ENCODE measurements around the gene KIF15. TPM values are rescaled to one million over a fixed set of nuclear protein-coding genes. Genes with fewer than 3 reads are reported as not detected.

Gene KIF15
- total RNA-seq, 1 experiment from 2014 or later: 20.9 TPM

DNA sequence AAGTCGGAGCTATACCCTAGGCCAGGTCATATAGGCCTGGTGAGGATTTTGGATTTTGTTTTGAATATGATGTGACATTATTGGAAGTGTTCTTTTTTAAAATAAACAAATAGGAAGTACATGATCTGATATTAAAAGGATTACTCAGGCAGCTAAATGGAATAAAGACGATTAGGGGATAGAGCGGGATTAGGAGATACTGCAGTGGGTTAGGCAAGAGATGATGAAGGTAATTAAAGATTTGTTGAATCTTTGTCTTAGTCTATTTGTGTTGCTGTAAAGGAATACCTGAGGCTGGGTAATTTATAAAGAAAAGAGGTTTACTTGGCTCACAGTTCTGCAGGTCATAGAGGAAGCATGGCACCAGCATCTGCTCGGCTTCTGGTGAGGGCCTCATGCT, 21.3 kb downstream of the KIF15 start:
- no peaks in the 10 kb centered on the region for H3K4me1 ChIP-seq (ENCODE audit: control insufficient read depth in 1 of 2, insufficient read depth in 2 of 2, low read length in 2 of 2)
- no TSS peak for BruUV-seq (replicated peaks)
- ChIA-PET POLR2A (no interaction called here), RAD21 (ENCODE audit: low non-redundant PET in 1 of 2, low total read pairs in 2 of 2, uncharacterized antibody in 2 of 2, unreplicated experiment in 2 of 2) (no interaction called here), CTCF (no interaction called here)
- no peaks in the 10 kb centered on the region for H4K20me1 ChIP-seq (ENCODE audit: insufficient read depth)
- H3K79me2 ChIP-seq (ENCODE audit: insufficient read depth, low read length): no peaks in the 10 kb centered on the region
- H3K36me3 ChIP-seq (ENCODE audit: control insufficient read depth in 1 of 2, insufficient read depth in 2 of 2, low read length in 2 of 2): peaks cover 13 to 15% of the 10 kb centered on the region in 2 experiments; a peak in 3 of 4 replicates
- TF ChIP-seq ELF1 (IDR thresholded peaks at IDR 0.05; ENCODE audit: borderline replicate concordance, low read depth): no peak
- TF ChIP-seq TCF7L2 (IDR thresholded peaks at IDR 0.05; ENCODE audit: borderline replicate concordance, extremely low read depth, insufficient read depth, insufficient read length): no peak
- no peak for TF ChIP-seq CBX3 (IDR thresholded peaks at IDR 0.05; ENCODE audit: low read depth)
- no peak for TF ChIP-seq ZNF274 (IDR thresholded peaks at IDR 0.05; ENCODE audit: low read depth, low read length)
- TF ChIP-seq, protein P1, sequence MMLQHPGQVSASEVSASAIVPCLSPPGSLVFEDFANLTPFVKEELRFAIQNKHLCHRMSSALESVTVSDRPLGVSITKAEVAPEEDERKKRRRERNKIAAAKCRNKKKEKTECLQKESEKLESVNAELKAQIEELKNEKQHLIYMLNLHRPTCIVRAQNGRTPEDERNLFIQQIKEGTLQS (IDR thresholded peaks at IDR 0.05): no peak
- TF ChIP-seq POLR2AphosphoS5 (IDR thresholded peaks at IDR 0.05; ENCODE audit: low read depth, low read length): no peak
- no peak for TF ChIP-seq EZH2phosphoT487 (IDR thresholded peaks at IDR 0.05; ENCODE audit: borderline replicate concordance)
- TF ChIP-seq RAD21 (IDR thresholded peaks at IDR 0.05; ENCODE audit: low read depth): no peak
- no peak for TF ChIP-seq EZH2 (IDR thresholded peaks at IDR 0.05)
- TF ChIP-seq ZFX (IDR thresholded peaks at IDR 0.05): no peak
- no peak for TF ChIP-seq EGR1 (IDR thresholded peaks at IDR 0.05; ENCODE audit: low read depth)
- TF ChIP-seq, protein P2, sequence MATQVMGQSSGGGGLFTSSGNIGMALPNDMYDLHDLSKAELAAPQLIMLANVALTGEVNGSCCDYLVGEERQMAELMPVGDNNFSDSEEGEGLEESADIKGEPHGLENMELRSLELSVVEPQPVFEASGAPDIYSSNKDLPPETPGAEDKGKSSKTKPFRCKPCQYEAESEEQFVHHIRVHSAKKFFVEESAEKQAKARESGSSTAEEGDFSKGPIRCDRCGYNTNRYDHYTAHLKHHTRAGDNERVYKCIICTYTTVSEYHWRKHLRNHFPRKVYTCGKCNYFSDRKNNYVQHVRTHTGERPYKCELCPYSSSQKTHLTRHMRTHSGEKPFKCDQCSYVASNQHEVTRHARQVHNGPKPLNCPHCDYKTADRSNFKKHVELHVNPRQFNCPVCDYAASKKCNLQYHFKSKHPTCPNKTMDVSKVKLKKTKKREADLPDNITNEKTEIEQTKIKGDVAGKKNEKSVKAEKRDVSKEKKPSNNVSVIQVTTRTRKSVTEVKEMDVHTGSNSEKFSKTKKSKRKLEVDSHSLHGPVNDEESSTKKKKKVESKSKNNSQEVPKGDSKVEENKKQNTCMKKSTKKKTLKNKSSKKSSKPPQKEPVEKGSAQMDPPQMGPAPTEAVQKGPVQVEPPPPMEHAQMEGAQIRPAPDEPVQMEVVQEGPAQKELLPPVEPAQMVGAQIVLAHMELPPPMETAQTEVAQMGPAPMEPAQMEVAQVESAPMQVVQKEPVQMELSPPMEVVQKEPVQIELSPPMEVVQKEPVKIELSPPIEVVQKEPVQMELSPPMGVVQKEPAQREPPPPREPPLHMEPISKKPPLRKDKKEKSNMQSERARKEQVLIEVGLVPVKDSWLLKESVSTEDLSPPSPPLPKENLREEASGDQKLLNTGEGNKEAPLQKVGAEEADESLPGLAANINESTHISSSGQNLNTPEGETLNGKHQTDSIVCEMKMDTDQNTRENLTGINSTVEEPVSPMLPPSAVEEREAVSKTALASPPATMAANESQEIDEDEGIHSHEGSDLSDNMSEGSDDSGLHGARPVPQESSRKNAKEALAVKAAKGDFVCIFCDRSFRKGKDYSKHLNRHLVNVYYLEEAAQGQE (IDR thresholded peaks at IDR 0.05; ENCODE audit: low read depth): no peak
- TF ChIP-seq, protein P3, sequence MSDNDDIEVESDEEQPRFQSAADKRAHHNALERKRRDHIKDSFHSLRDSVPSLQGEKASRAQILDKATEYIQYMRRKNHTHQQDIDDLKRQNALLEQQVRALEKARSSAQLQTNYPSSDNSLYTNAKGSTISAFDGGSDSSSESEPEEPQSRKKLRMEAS (IDR thresholded peaks at IDR 0.05): no peak
- TF ChIP-seq SRF (IDR thresholded peaks at IDR 0.05; ENCODE audit: low read depth): no peak
- no peak for TF ChIP-seq YY1 (IDR thresholded peaks at IDR 0.05; ENCODE audit: extremely low read depth, insufficient replicate concordance, low read depth, low read length)
- no peak for TF ChIP-seq SP1 (IDR thresholded peaks at IDR 0.05; ENCODE audit: low read depth)
- TF ChIP-seq, protein P4, sequence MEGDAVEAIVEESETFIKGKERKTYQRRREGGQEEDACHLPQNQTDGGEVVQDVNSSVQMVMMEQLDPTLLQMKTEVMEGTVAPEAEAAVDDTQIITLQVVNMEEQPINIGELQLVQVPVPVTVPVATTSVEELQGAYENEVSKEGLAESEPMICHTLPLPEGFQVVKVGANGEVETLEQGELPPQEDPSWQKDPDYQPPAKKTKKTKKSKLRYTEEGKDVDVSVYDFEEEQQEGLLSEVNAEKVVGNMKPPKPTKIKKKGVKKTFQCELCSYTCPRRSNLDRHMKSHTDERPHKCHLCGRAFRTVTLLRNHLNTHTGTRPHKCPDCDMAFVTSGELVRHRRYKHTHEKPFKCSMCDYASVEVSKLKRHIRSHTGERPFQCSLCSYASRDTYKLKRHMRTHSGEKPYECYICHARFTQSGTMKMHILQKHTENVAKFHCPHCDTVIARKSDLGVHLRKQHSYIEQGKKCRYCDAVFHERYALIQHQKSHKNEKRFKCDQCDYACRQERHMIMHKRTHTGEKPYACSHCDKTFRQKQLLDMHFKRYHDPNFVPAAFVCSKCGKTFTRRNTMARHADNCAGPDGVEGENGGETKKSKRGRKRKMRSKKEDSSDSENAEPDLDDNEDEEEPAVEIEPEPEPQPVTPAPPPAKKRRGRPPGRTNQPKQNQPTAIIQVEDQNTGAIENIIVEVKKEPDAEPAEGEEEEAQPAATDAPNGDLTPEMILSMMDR (IDR thresholded peaks at IDR 0.05 in 2 of 3, conservative IDR thresholded peaks at IDR 0.05 in 1 of 3; ENCODE audit: borderline replicate concordance in 1 of 3, insufficient read depth in 1 of 3, low read depth in 2 of 3, low read length in 2 of 3): no peak
- TF ChIP-seq JUND (IDR thresholded peaks at IDR 0.05): no peak
- H3K9ac ChIP-seq (ENCODE audit: low read length): no peak overlapping the region
- no peak overlapping the region for H3K4me2 ChIP-seq (ENCODE audit: low read length)
- ATAC-seq (no peak), DNase-seq (ENCODE audit: low read depth, low spot score) (no peak)
- H3K9me2 ChIP-seq (ENCODE audit: insufficient read depth): no peaks in the 10 kb centered on the region
- H2AFZ ChIP-seq (ENCODE audit: low read depth, low read length, poor library complexity, severe bottlenecking): no peak overlapping the region
- H3K27ac ChIP-seq (ENCODE audit: low read depth, low read length): no peak overlapping the region
- no peaks in the 10 kb centered on the region for H3K9me3 ChIP-seq (ENCODE audit: control insufficient read depth in 1 of 2, insufficient read depth in 1 of 2, low read depth in 1 of 2, low read length in 2 of 2)
- no peak overlapping the region for H3K4me3 ChIP-seq (replicated peaks in 1 of 2; ENCODE audit: low read depth in 1 of 2, low read length in 2 of 2)
- intact Hi-C loops (cut with micrococcal nuclease): no loop called here
- H3K27me3 ChIP-seq (ENCODE audit: insufficient read depth, low read length): no peaks in the 10 kb centered on the region
